ENCODE measurements around the gene APLP2. TPM values are rescaled to one million over a fixed set of nuclear protein-coding genes. Genes with fewer than 3 reads are reported as not detected.

Gene APLP2
- total RNA-seq, 1 experiment from 2014 or later: 210 TPM

DNA sequence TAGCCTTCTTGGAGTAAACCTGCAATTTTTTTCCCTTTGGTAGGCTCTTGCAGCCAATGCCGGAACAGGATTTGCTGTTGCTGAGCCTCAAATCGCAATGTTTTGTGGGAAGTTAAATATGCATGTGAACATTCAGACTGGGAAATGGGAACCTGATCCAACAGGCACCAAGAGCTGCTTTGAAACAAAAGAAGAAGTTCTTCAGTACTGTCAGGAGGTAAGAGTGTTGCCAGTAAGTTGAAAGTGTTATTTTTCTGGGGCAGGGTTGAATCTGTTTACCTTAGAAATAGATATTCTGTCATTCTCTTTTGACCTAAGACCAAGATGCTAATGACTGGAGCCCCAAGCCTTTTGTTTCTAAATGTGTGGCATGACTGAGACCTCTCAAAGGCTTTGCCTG lies 39.7 kb downstream of the APLP2 start:
- Histone ChIP-seq H3K9ac (ENCODE audit: low read length) (no peak overlapping the region), H3K27ac (ENCODE audit: low read depth, low read length) (no peak overlapping the region), H3K9me2 (ENCODE audit: insufficient read depth) (no peaks in the 10 kb centered on the region), H3K36me3 (ENCODE audit: control insufficient read depth in 1 of 2, insufficient read depth in 2 of 2, low read length in 2 of 2) (peaks cover 0 to 15% of the 10 kb centered on the region in 2 experiments), H3K4me1 (ENCODE audit: control insufficient read depth in 1 of 2, insufficient read depth in 2 of 2, low read length in 2 of 2) (no peaks in the 10 kb centered on the region), H3K9me3 (ENCODE audit: control insufficient read depth in 1 of 2, insufficient read depth in 1 of 2, low read depth in 1 of 2, low read length in 2 of 2) (no peaks in the 10 kb centered on the region), H3K27me3 (ENCODE audit: insufficient read depth, low read length) (no peaks in the 10 kb centered on the region), H4K20me1 (ENCODE audit: insufficient read depth) (no peaks in the 10 kb centered on the region), H3K79me2 (ENCODE audit: insufficient read depth, low read length) (peaks cover 23% of the 10 kb centered on the region), H3K4me3 (replicated peaks in 1 of 2; ENCODE audit: low read depth in 1 of 2, low read length in 2 of 2) (no peak overlapping the region), H3K4me2 (ENCODE audit: low read length) (no peak overlapping the region), H2AFZ (ENCODE audit: low read depth, low read length, poor library complexity, severe bottlenecking) (no peak overlapping the region)
- POLR2A ChIA-PET: no interaction called here
- CTCF ChIA-PET: no interaction called here
- ATAC-seq (no peak), DNase-seq (ENCODE audit: low read depth, low spot score) (no peak)
- intact Hi-C loops (cut with micrococcal nuclease): no loop called here
- BruUV-seq (replicated peaks): no TSS peak
- TF ChIP-seq EGR1 (IDR thresholded peaks at IDR 0.05; ENCODE audit: low read depth): no peak
- TF ChIP-seq YY1 (IDR thresholded peaks at IDR 0.05; ENCODE audit: extremely low read depth, insufficient replicate concordance, low read depth, low read length): no peak
- TF ChIP-seq CBX3 (IDR thresholded peaks at IDR 0.05; ENCODE audit: low read depth): no peak
- TF ChIP-seq ZFX (IDR thresholded peaks at IDR 0.05): no peak
- no peak for TF ChIP-seq JUND (IDR thresholded peaks at IDR 0.05)
- TF ChIP-seq, protein P1, sequence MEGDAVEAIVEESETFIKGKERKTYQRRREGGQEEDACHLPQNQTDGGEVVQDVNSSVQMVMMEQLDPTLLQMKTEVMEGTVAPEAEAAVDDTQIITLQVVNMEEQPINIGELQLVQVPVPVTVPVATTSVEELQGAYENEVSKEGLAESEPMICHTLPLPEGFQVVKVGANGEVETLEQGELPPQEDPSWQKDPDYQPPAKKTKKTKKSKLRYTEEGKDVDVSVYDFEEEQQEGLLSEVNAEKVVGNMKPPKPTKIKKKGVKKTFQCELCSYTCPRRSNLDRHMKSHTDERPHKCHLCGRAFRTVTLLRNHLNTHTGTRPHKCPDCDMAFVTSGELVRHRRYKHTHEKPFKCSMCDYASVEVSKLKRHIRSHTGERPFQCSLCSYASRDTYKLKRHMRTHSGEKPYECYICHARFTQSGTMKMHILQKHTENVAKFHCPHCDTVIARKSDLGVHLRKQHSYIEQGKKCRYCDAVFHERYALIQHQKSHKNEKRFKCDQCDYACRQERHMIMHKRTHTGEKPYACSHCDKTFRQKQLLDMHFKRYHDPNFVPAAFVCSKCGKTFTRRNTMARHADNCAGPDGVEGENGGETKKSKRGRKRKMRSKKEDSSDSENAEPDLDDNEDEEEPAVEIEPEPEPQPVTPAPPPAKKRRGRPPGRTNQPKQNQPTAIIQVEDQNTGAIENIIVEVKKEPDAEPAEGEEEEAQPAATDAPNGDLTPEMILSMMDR (IDR thresholded peaks at IDR 0.05 in 2 of 3, conservative IDR thresholded peaks at IDR 0.05 in 1 of 3; ENCODE audit: borderline replicate concordance in 1 of 3, insufficient read depth in 1 of 3, low read depth in 2 of 3, low read length in 2 of 3): no peak
- TF ChIP-seq, protein P2, sequence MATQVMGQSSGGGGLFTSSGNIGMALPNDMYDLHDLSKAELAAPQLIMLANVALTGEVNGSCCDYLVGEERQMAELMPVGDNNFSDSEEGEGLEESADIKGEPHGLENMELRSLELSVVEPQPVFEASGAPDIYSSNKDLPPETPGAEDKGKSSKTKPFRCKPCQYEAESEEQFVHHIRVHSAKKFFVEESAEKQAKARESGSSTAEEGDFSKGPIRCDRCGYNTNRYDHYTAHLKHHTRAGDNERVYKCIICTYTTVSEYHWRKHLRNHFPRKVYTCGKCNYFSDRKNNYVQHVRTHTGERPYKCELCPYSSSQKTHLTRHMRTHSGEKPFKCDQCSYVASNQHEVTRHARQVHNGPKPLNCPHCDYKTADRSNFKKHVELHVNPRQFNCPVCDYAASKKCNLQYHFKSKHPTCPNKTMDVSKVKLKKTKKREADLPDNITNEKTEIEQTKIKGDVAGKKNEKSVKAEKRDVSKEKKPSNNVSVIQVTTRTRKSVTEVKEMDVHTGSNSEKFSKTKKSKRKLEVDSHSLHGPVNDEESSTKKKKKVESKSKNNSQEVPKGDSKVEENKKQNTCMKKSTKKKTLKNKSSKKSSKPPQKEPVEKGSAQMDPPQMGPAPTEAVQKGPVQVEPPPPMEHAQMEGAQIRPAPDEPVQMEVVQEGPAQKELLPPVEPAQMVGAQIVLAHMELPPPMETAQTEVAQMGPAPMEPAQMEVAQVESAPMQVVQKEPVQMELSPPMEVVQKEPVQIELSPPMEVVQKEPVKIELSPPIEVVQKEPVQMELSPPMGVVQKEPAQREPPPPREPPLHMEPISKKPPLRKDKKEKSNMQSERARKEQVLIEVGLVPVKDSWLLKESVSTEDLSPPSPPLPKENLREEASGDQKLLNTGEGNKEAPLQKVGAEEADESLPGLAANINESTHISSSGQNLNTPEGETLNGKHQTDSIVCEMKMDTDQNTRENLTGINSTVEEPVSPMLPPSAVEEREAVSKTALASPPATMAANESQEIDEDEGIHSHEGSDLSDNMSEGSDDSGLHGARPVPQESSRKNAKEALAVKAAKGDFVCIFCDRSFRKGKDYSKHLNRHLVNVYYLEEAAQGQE (IDR thresholded peaks at IDR 0.05; ENCODE audit: low read depth): no peak
- no peak for TF ChIP-seq POLR2A (IDR thresholded peaks at IDR 0.05; ENCODE audit: borderline replicate concordance, extremely low read depth, insufficient read depth, insufficient read length)
- TF ChIP-seq, protein P3, sequence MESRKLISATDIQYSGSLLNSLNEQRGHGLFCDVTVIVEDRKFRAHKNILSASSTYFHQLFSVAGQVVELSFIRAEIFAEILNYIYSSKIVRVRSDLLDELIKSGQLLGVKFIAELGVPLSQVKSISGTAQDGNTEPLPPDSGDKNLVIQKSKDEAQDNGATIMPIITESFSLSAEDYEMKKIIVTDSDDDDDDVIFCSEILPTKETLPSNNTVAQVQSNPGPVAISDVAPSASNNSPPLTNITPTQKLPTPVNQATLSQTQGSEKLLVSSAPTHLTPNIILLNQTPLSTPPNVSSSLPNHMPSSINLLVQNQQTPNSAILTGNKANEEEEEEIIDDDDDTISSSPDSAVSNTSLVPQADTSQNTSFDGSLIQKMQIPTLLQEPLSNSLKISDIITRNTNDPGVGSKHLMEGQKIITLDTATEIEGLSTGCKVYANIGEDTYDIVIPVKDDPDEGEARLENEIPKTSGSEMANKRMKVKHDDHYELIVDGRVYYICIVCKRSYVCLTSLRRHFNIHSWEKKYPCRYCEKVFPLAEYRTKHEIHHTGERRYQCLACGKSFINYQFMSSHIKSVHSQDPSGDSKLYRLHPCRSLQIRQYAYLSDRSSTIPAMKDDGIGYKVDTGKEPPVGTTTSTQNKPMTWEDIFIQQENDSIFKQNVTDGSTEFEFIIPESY (IDR thresholded peaks at IDR 0.05; ENCODE audit: extremely low read depth, insufficient replicate concordance, low read length): no peak
- no peak for TF ChIP-seq TCF7L2 (IDR thresholded peaks at IDR 0.05; ENCODE audit: borderline replicate concordance, extremely low read depth, insufficient read depth, insufficient read length)
- TF ChIP-seq ELF1 (IDR thresholded peaks at IDR 0.05; ENCODE audit: borderline replicate concordance, low read depth): no peak
- TF ChIP-seq, protein P4, sequence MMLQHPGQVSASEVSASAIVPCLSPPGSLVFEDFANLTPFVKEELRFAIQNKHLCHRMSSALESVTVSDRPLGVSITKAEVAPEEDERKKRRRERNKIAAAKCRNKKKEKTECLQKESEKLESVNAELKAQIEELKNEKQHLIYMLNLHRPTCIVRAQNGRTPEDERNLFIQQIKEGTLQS (IDR thresholded peaks at IDR 0.05): no peak
- no peak for TF ChIP-seq SP1 (IDR thresholded peaks at IDR 0.05; ENCODE audit: low read depth)
- no peak for TF ChIP-seq FOSL1 (IDR thresholded peaks at IDR 0.05; ENCODE audit: low read depth)
- no peak for TF ChIP-seq ZNF274 (IDR thresholded peaks at IDR 0.05; ENCODE audit: low read depth, low read length)
- no peak for TF ChIP-seq CEBPB (IDR thresholded peaks at IDR 0.05; ENCODE audit: low read depth)
- TF ChIP-seq EZH2 (IDR thresholded peaks at IDR 0.05): no peak
- RAD21 ChIA-PET (ENCODE audit: low non-redundant PET in 1 of 2, low total read pairs in 2 of 2, uncharacterized antibody in 2 of 2, unreplicated experiment in 2 of 2): no interaction called here
